Neural progenitor cell (in vitro differentiated cells): ENCODE measurements around the gene GALNT18. TPM values are rescaled to one million over a fixed set of nuclear protein-coding genes. Genes with fewer than 3 reads are reported as not detected.
A peak's percentile ranks its signal among the peaks of the same experiment; 100 is the strongest.

ENCODE experiments used
- DNase-seq: peaks from one replicate; pipeline ENCODE4 v3.0.0-alpha.2; 2016; ENCODE audit warnings: low spot score
- H2AFZ ChIP-seq: fragments of 200-600 bp; sonication (generic); replicated peaks from 2 replicates; pipeline ENCODE4 v1.6.1; 2016; ENCODE audit warnings: antibody characterized with exemption
- H3F3A ChIP-seq: fragments of 200-600 bp; sonication (generic); 2 replicates; pipeline ENCODE4 v1.6.1; 2016; ENCODE audit warnings: antibody characterized with exemption, low read depth
- H3K27ac ChIP-seq: fragments of 200-600 bp; sonication (generic); 2 replicates; pipeline ENCODE4 v1.5.1; 2016; ENCODE audit warnings: mild to moderate bottlenecking
- H3K27me3 ChIP-seq: fragments of 200-600 bp; sonication (generic); 2 replicates; pipeline ENCODE4 v1.6.1; 2016; ENCODE audit warnings: mild to moderate bottlenecking, moderate library complexity
- H3K36me3 ChIP-seq: fragments of 200-600 bp; sonication (generic); 2 replicates; pipeline ENCODE4 v1.5.1; 2016
- H3K4me1 ChIP-seq: fragments of 200-600 bp; sonication (generic); 2 replicates; pipeline ENCODE4 v1.6.1; 2016; ENCODE audit warnings: mixed run types
- H3K4me2 ChIP-seq: fragments of 200-600 bp; sonication (generic); 2 replicates; pipeline ENCODE4 v1.6.1; 2016
- H3K4me3 ChIP-seq: fragments of 200-600 bp; sonication (generic); 2 replicates; pipeline ENCODE4 v1.5.1; 2016
- H3K79me2 ChIP-seq: fragments of 200-600 bp; sonication (generic); 2 replicates; pipeline ENCODE4 v1.6.1; 2016; ENCODE audit warnings: low read depth
- H3K9ac ChIP-seq: fragments of 200-600 bp; sonication (generic); 2 replicates; pipeline ENCODE4 v1.6.1; 2016
- H3K9me3 ChIP-seq: fragments of 200-600 bp; sonication (generic); 2 replicates; pipeline ENCODE4 v1.5.1; 2016; ENCODE audit warnings: low read depth
- H4K20me1 ChIP-seq: fragments of 200-600 bp; sonication (generic); 2 replicates; pipeline ENCODE4 v1.6.1; 2016; ENCODE audit warnings: low read depth
- H3K27ac Mint-ChIP-seq: 3 replicates; pipeline ENCODE4 v1.8.0; 2021; ENCODE audit warnings: mixed read lengths
- H3K27me3 Mint-ChIP-seq: 2 replicates; pipeline ENCODE4 v1.8.0; 2022; ENCODE audit warnings: low read depth, mild to moderate bottlenecking, inconsistent platforms, moderate library complexity, mixed read lengths; ENCODE audit not compliant: insufficient read depth
- H3K36me3 Mint-ChIP-seq: 3 replicates; pipeline ENCODE4 v1.8.0; 2021; ENCODE audit warnings: mixed read lengths
- H3K4me1 Mint-ChIP-seq: 3 replicates; pipeline ENCODE4 v1.8.0; 2021; ENCODE audit warnings: mixed read lengths
- H3K4me3 Mint-ChIP-seq: 3 replicates; pipeline ENCODE4 v1.8.0; 2021; ENCODE audit warnings: mild to moderate bottlenecking, moderate library complexity, mixed read lengths
- H3K9me3 Mint-ChIP-seq: 3 replicates; pipeline ENCODE4 v1.8.0; 2020; ENCODE audit warnings: mixed read lengths
- CTCF ChIP-seq: fragments of 200-600 bp; sonication (generic); IDR thresholded peaks from 2 replicates; pipeline ENCODE4 v1.5.1; 2017; ENCODE audit warnings: antibody characterized with exemption, mild to moderate bottlenecking
- EZH2 ChIP-seq: fragments of 200-600 bp; sonication (generic); IDR thresholded peaks from 2 replicates; pipeline ENCODE4 v1.6.1; 2017; ENCODE audit warnings: antibody characterized with exemption, mild to moderate bottlenecking, moderate library complexity
- EZH2phosphoT487 ChIP-seq: fragments of 200-600 bp; sonication (generic); IDR thresholded peaks from 2 replicates; pipeline ENCODE4 v1.6.1; 2017; ENCODE audit warnings: antibody characterized with exemption
- total RNA-seq: library from RNA; depleted of rRNA; stranded (reverse); fragments of >200 nt; gene quantifications from 2 replicates; pipeline ENCODE4 v1.2.3, GENCODE V29; 2015; ENCODE audit warnings: low replicate concordance

GALNT18 gene
- total RNA-seq, 1 donor from 2014 or later, result 2.4 TPM

GRCh38 chr11:11442791-11443190 lies 179.0 kb downstream of the GALNT18 start:
- Histone ChIP-seq H3K9ac (no peak overlapping the region), H3K4me2 (no peak overlapping the region), H2AFZ (no peak overlapping the region), H3K27me3 (no peaks in the 10 kb centered on the region), H3K27ac (no peak overlapping the region), H3K9me3 (no peaks in the 10 kb centered on the region), H3F3A (no peaks in the 10 kb centered on the region), H3K4me1 (peaks cover 14% of the 10 kb centered on the region), H3K36me3 (no peaks in the 10 kb centered on the region), H3K4me3 (no peak overlapping the region), H4K20me1 (no peaks in the 10 kb centered on the region), H3K79me2 (no peaks in the 10 kb centered on the region)
- Mint-ChIP-seq H3K4me1 (peaks cover 13% of the 10 kb centered on the region), H3K9me3 (no peaks in the 10 kb centered on the region), H3K4me3 (no peak overlapping the region), H3K36me3 (no peaks in the 10 kb centered on the region), H3K27ac (peak overlapping the region; percentile 28), H3K27me3 (peaks cover 8% of the 10 kb centered on the region)
- DNase-seq, result no peak
- no peak for TF ChIP-seq EZH2
- TF ChIP-seq CTCF, result no peak
- TF ChIP-seq EZH2phosphoT487, result no peak

- Histone ChIP-seq H3K4me1 (peaks cover 18% of the 10 kb centered on the region), H3K27ac (no peak overlapping the region), H2AFZ (no peak overlapping the region), H4K20me1 (no peaks in the 10 kb centered on the region), H3K9ac (no peak overlapping the region), H3K4me2 (no peak overlapping the region), H3K27me3 (no peaks in the 10 kb centered on the region), H3K4me3 (no peak overlapping the region), H3F3A (no peaks in the 10 kb centered on the region), H3K79me2 (no peaks in the 10 kb centered on the region), H3K36me3 (no peaks in the 10 kb centered on the region), H3K9me3 (no peaks in the 10 kb centered on the region)
- no peaks in the 10 kb centered on the region for H3K36me3 Mint-ChIP-seq
- no peak for DNase-seq
- no peak overlapping the region for H3K27ac Mint-ChIP-seq
- TF ChIP-seq EZH2phosphoT487, result no peak
- H3K27me3 Mint-ChIP-seq, result peaks cover 10% of the 10 kb centered on the region
- no peaks in the 10 kb centered on the region for H3K9me3 Mint-ChIP-seq
- H3K4me1 Mint-ChIP-seq, result peaks cover 20% of the 10 kb centered on the region
- H3K4me3 Mint-ChIP-seq, result no peak overlapping the region
Measured at GRCh38 chr11:11441516-11441915, 180.3 kb downstream of the GALNT18 start.

DNA sequence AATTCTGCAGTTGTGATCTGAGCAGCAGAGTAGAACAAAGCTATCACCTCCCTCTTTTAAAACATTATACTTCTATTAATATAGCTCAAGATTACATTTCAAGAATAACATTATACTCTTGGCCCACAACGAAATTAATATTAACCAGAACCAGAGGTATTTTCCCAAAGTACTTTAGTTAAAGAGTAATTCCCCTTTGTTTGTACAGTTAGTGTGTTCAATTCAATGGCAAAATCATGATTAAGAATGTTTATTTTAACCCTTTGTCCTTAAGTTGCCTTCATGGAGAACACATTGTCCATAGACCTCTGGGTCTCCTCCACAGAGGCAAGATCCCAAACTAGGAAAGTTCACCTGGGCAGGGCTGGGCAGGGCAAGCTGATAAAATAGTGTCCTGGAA lies 180.7 kb downstream of the GALNT18 start:
- Mint-ChIP-seq H3K4me1 (peaks cover 24% of the 10 kb centered on the region), H3K9me3 (no peaks in the 10 kb centered on the region), H3K27ac (no peak overlapping the region), H3K4me3 (no peak overlapping the region), H3K27me3 (peaks cover 10% of the 10 kb centered on the region), H3K36me3 (no peaks in the 10 kb centered on the region)
- no peak overlapping the region for H3K4me3 ChIP-seq
- no peaks in the 10 kb centered on the region for H3K79me2 ChIP-seq
- no peaks in the 10 kb centered on the region for H3K36me3 ChIP-seq
- no peaks in the 10 kb centered on the region for H3K27me3 ChIP-seq
- H3K4me1 ChIP-seq, result peaks cover 22% of the 10 kb centered on the region
- H4K20me1 ChIP-seq, result no peaks in the 10 kb centered on the region
- H3K4me2 ChIP-seq, result no peak overlapping the region
- no peaks in the 10 kb centered on the region for H3K9me3 ChIP-seq
- H2AFZ ChIP-seq, result no peak overlapping the region
- no peak for TF ChIP-seq CTCF
- no peak for TF ChIP-seq EZH2phosphoT487
- no peak for TF ChIP-seq EZH2
- no peak overlapping the region for H3K9ac ChIP-seq
- H3K27ac ChIP-seq, result no peak overlapping the region
- H3F3A ChIP-seq, result no peaks in the 10 kb centered on the region
- no peak for DNase-seq

GRCh38 chr11:11440144-11440543 lies 181.7 kb downstream of the GALNT18 start:
- Mint-ChIP-seq H3K4me1 (peaks cover 33% of the 10 kb centered on the region), H3K27me3 (peaks cover 6% of the 10 kb centered on the region), H3K27ac (no peak overlapping the region), H3K9me3 (no peaks in the 10 kb centered on the region), H3K36me3 (no peaks in the 10 kb centered on the region), H3K4me3 (no peak overlapping the region)
- peak; percentile 56 for DNase-seq
- Histone ChIP-seq H3K27me3 (no peaks in the 10 kb centered on the region), H2AFZ (peak overlapping the region; percentile 57), H3K4me1 (peaks cover 31% of the 10 kb centered on the region), H3K9ac (no peak overlapping the region), H3K36me3 (no peaks in the 10 kb centered on the region), H4K20me1 (no peaks in the 10 kb centered on the region), H3K79me2 (no peaks in the 10 kb centered on the region), H3K9me3 (no peaks in the 10 kb centered on the region), H3K4me2 (no peak overlapping the region), H3F3A (peaks cover 7% of the 10 kb centered on the region), H3K4me3 (no peak overlapping the region), H3K27ac (no peak overlapping the region)
- TF ChIP-seq CTCF (no peak), EZH2 (no peak), EZH2phosphoT487 (no peak)
